ENCODE data around the gene BAAT. TPM values are rescaled to one million over a fixed set of nuclear protein-coding genes. Genes with fewer than 3 reads are reported as not detected.

Gene BAAT
- total and polyA plus RNA-seq, 9 of the 15 experiments (the other 6 are each of a cell fraction or from before 2014, with no cell fraction given) = 0.17 to 0.76 (median 0.32) TPM

GRCh38 chr9:101403516-101404285 is 18.9 kb upstream of the BAAT start:
- no peak overlapping the region for H2AFZ ChIP-seq (ENCODE audit: low read depth, low read length)
- peaks cover 27% of the 10 kb centered on the region for H3K79me2 ChIP-seq (ENCODE audit: control insufficient read depth, insufficient read depth, low read length)
- H3K4me2 ChIP-seq (ENCODE audit: insufficient read depth, low read length) = no peak overlapping the region
- TF ChIP-seq ZNF717 (CRISPR knock-in tag; IDR thresholded peaks at IDR 0.05) (no peak), DPF2 (IDR thresholded peaks at IDR 0.05) (no peak), GABPB2 (CRISPR knock-in tag; conservative IDR thresholded peaks at IDR 0.05) (no peak), ZNF609 (CRISPR knock-in tag; IDR thresholded peaks at IDR 0.05; ENCODE audit: borderline replicate concordance) (no peak), ZFPM2 (CRISPR knock-in tag; IDR thresholded peaks at IDR 0.05) (no peak), PYGO2 (tag; IDR thresholded peaks at IDR 0.05) (no peak), COPS2 (conservative IDR thresholded peaks at IDR 0.05) (no peak), ZNF121 (CRISPR knock-in tag; conservative IDR thresholded peaks at IDR 0.05) (no peak)
- DNase-seq (ENCODE audit: extremely low read depth in 1 of 4, low spot score in 3 of 4) = no peak
- in situ Hi-C loops (cut with MboI) = no loop called here
- no peaks in the 10 kb centered on the region for H3K9me1 ChIP-seq (ENCODE audit: control insufficient read depth, insufficient read depth, low read length)
- no peak for ATAC-seq
- intact Hi-C loops (cut with micrococcal nuclease) = no loop called here
- no peaks in the 10 kb centered on the region for H3K27me3 ChIP-seq (ENCODE audit: control insufficient read depth in 2 of 2, insufficient read depth in 2 of 2, low read length in 2 of 2)
- peaks cover 86% of the 10 kb centered on the region for H3K36me3 ChIP-seq (ENCODE audit: control insufficient read depth, insufficient read depth, low read length)
- H3K27ac ChIP-seq (ENCODE audit: extremely low read depth, low read depth, low read length) = no peak overlapping the region
- no peaks in the 10 kb centered on the region for H4K20me1 ChIP-seq (replicated peaks; ENCODE audit: control insufficient read depth, insufficient read depth, low read length)
- no TSS peak for BruUV-seq (replicated peaks)
- H3K9ac ChIP-seq (ENCODE audit: insufficient read depth in 1 of 2, low read depth in 2 of 2, low read length in 2 of 2) = no peak overlapping the region
- ChIA-PET POLR2A (no interaction called here), CTCF (ENCODE audit: low intra/inter-chr PET ratio) (no interaction called here)
- H3K9me3 ChIP-seq (replicated peaks; ENCODE audit: control insufficient read depth, insufficient read depth, low read depth, low read length) = peaks cover 42% of the 10 kb centered on the region
- no peak for FAIRE-seq
- no peak overlapping the region for H3K4me3 ChIP-seq
- 80% methylated on average over 9 of the region's 9 CpGs for WGBS (ENCODE audit: insufficient coverage, low coverage, missing lambda C conversion rate)
- peaks cover 11 to 17% of the 10 kb centered on the region in 2 experiments; a peak in 3 of 5 replicates for H3K4me1 ChIP-seq (replicated peaks in 1 of 2; ENCODE audit: control insufficient read depth in 2 of 2, insufficient read depth in 2 of 2, low read length in 2 of 2)

All from K562 (cell line).